GM23338 (cell line): ENCODE measurements around the gene KLHDC8A. TPM values are rescaled to one million over a fixed set of nuclear protein-coding genes. Genes with fewer than 3 reads are reported as not detected.

Experiments used
- ATAC-seq: fragments of 200-7000 bp; cut with Tn5 transposase; 3 replicates; pipeline ENCODE4 v1.9.1; 2020
- DNase-seq: peaks from one replicate; pipeline ENCODE4 v3.0.0-alpha.2; 2015; ENCODE audit warnings: low spot score
- H2AFZ ChIP-seq: fragments of 200-600 bp; sonication (generic); 2 replicates; pipeline ENCODE4 v1.8.0; 2016; ENCODE audit warnings: antibody characterized with exemption, mild to moderate bottlenecking, moderate library complexity
- H3F3A ChIP-seq: fragments of 200-600 bp; sonication (generic); replicated peaks from 2 replicates; pipeline ENCODE4 v1.8.0; 2017; ENCODE audit warnings: antibody characterized with exemption, mixed run types, low read depth
- H3K27ac ChIP-seq: fragments of 200-600 bp; sonication (generic); 2 replicates; pipeline ENCODE4 v1.6.1; 2016; ENCODE audit warnings: low read depth
- H3K27me3 ChIP-seq: fragments of 200-600 bp; sonication (generic); 2 replicates; pipeline ENCODE4 v1.8.0; 2016; ENCODE audit warnings: mild to moderate bottlenecking, mixed run types, moderate library complexity; ENCODE audit not compliant: insufficient read depth
- H3K36me3 ChIP-seq: fragments of 200-600 bp; sonication (generic); 2 replicates; pipeline ENCODE4 v1.8.0; 2016; ENCODE audit warnings: mild to moderate bottlenecking; ENCODE audit not compliant: insufficient read depth
- H3K4me1 ChIP-seq: fragments of 200-600 bp; sonication (generic); 2 replicates; pipeline ENCODE4 v1.8.0; 2016; ENCODE audit warnings: mild to moderate bottlenecking, moderate library complexity; ENCODE audit not compliant: insufficient read depth
- H3K4me2 ChIP-seq: fragments of 200-600 bp; sonication (generic); 2 replicates; pipeline ENCODE4 v1.7.1; 2017; ENCODE audit warnings: mixed run types
- H3K4me3 ChIP-seq: fragments of 200-600 bp; sonication (generic); 2 replicates; pipeline ENCODE4 v1.6.1; 2016; ENCODE audit warnings: mixed run types
- H3K79me2 ChIP-seq: fragments of 200-600 bp; sonication (generic); replicated peaks from 2 replicates; pipeline ENCODE4 v1.8.0; 2017; ENCODE audit warnings: mild to moderate bottlenecking; ENCODE audit not compliant: insufficient read depth
- H3K9me2 ChIP-seq: fragments of 200-600 bp; sonication (generic); 2 replicates; pipeline ENCODE4 v1.8.0; 2017; ENCODE audit not compliant: insufficient read depth
- H4K20me1 ChIP-seq: fragments of 200-600 bp; sonication (generic); replicated peaks from 2 replicates; pipeline ENCODE4 v1.8.0; 2017; ENCODE audit warnings: mild to moderate bottlenecking; ENCODE audit not compliant: insufficient read depth
- H3K27ac Mint-ChIP-seq: 2 replicates; pipeline ENCODE4 v1.8.0; 2020; ENCODE audit warnings: inconsistent platforms, mild to moderate bottlenecking, moderate library complexity, mixed read lengths
- H3K27me3 Mint-ChIP-seq: 3 replicates; pipeline ENCODE4 v1.8.0; 2022; ENCODE audit warnings: low read depth, mild to moderate bottlenecking, moderate library complexity, mixed read lengths, inconsistent platforms; ENCODE audit not compliant: insufficient read depth, poor library complexity
- H3K36me3 Mint-ChIP-seq: 3 replicates; pipeline ENCODE4 v1.8.0; 2021; ENCODE audit warnings: low read depth, mild to moderate bottlenecking, inconsistent platforms, moderate library complexity, mixed read lengths
- H3K4me1 Mint-ChIP-seq: 3 replicates; pipeline ENCODE4 v1.8.0; 2020; ENCODE audit warnings: mild to moderate bottlenecking, inconsistent platforms, mixed read lengths
- H3K4me3 Mint-ChIP-seq: 3 replicates; pipeline ENCODE4 v1.8.0; 2021; ENCODE audit warnings: moderate library complexity, mild to moderate bottlenecking, inconsistent platforms, mixed read lengths
- H3K9me3 Mint-ChIP-seq: 3 replicates; pipeline ENCODE4 v1.8.0; 2020; ENCODE audit warnings: moderate library complexity, mild to moderate bottlenecking, inconsistent platforms, mixed read lengths
- CREB1 ChIP-seq: fragments of 250-450 bp; sonication (Bioruptor Pico); IDR thresholded peaks from 2 replicates; pipeline ENCODE4 v1.5.0; 2020; ENCODE audit warnings: low read depth, mild to moderate bottlenecking, moderate library complexity
- CTCF ChIP-seq, 2 experiments: fragments of 200-600 bp in 1 of 2; sonication (generic) in 1 of 2; conservative IDR thresholded peaks; 2 replicates each; pipeline versions ENCODE4 v1.5.1 to v1.6.1; 2016 to 2017; ENCODE audit warnings: antibody characterized with exemption in 2 of 2, low read depth in 2 of 2, mild to moderate bottlenecking in 2 of 2, moderate library complexity in 1 of 2
- EZH2phosphoT487 ChIP-seq: fragments of 200-600 bp; sonication (generic); IDR thresholded peaks from one replicate; pipeline ENCODE4 v1.8.1; 2018; ENCODE audit warnings: antibody characterized with exemption; ENCODE audit not compliant: unreplicated experiment
- NANOG ChIP-seq: IDR thresholded peaks from 2 replicates; pipeline ENCODE4 v1.6.1; 2016; ENCODE audit warnings: antibody characterized with exemption, borderline replicate concordance
- POLR2AphosphoS5 ChIP-seq: IDR thresholded peaks from 2 replicates; pipeline ENCODE4 v1.6.1; 2016; ENCODE audit warnings: antibody characterized with exemption, low read depth
- STAT1 ChIP-seq: IDR thresholded peaks from one replicate; pipeline ENCODE4 v1.6.1; 2016; ENCODE audit warnings: antibody characterized with exemption; ENCODE audit not compliant: unreplicated experiment
- ZNF114 ChIP-seq: fragments of 250-450 bp; sonication (Bioruptor Pico); IDR thresholded peaks from 2 replicates; pipeline ENCODE4 v1.5.0; 2020; ENCODE audit warnings: mild to moderate bottlenecking, moderate library complexity
- ZNF462 ChIP-seq: fragments of 250-450 bp; sonication (Bioruptor Pico); IDR thresholded peaks from 2 replicates; pipeline ENCODE4 v1.5.0; 2020; ENCODE audit warnings: mild to moderate bottlenecking, moderate library complexity
- polyA plus RNA-seq: library from polyadenylated mRNA; unstranded; fragments of >200 nt; fragmentation: Nextera tagmentation; extraction: Ambion mirVana; gene quantifications from 2 replicates; pipeline ENCODE4 v1.2.1, GENCODE V29; 2016
- total RNA-seq: library from RNA; depleted of rRNA; stranded (reverse); fragments of >200 nt; shearing (Covaris generic); gene quantifications from 2 replicates; pipeline ENCODE4 v1.2.3, GENCODE V29; 2014
- TF ChIP-seq, protein P1 (sequence below): IDR thresholded peaks from one replicate; pipeline ENCODE4 v1.6.1; 2018; ENCODE audit warnings: antibody characterized with exemption; ENCODE audit not compliant: unreplicated experiment

Gene KLHDC8A
- total and polyA plus RNA-seq, 2 experiments from 2014 or later: 1.7 to 2.8 TPM

DNA sequence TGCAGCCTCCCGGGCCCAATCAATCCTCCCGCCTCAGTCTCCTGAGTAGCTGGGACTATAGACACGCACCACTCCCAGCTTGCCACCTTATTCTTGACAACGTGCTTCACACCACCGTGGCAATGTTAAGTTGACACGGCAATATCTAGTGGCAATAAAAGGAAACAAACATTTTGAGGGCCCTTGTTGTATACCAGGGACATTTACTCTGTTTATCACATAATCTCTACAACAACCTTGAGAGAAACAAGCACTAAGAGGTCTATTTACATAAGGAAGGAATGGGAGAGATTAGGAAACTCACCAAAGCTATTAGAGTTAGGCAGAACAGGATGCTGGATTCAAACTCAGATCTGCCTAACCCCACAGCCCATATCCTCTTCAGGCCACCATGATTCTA is 3.1 kb downstream of the KLHDC8A start:
- Histone ChIP-seq H3K4me1 (peaks cover 85% of the 10 kb centered on the region), H3K79me2 (no peaks in the 10 kb centered on the region), H3K4me3 (no peak overlapping the region), H3K9me2 (no peaks in the 10 kb centered on the region), H3K4me2 (no peak overlapping the region), H4K20me1 (no peaks in the 10 kb centered on the region), H3K27ac (no peak overlapping the region), H3F3A (peaks cover 29% of the 10 kb centered on the region), H3K36me3 (no peaks in the 10 kb centered on the region), H2AFZ (peak overlapping the region; percentile 3; the same call in 1 of the 2 replicates), H3K27me3 (no peaks in the 10 kb centered on the region)
- H3K27ac Mint-ChIP-seq: no peak overlapping the region
- no peaks in the 10 kb centered on the region; the same call in 2 of the 3 replicates for H3K9me3 Mint-ChIP-seq
- peaks cover 18% of the 10 kb centered on the region for H3K27me3 Mint-ChIP-seq
- no peak for TF ChIP-seq STAT1
- no peak for TF ChIP-seq CREB1
- TF ChIP-seq, protein P1, sequence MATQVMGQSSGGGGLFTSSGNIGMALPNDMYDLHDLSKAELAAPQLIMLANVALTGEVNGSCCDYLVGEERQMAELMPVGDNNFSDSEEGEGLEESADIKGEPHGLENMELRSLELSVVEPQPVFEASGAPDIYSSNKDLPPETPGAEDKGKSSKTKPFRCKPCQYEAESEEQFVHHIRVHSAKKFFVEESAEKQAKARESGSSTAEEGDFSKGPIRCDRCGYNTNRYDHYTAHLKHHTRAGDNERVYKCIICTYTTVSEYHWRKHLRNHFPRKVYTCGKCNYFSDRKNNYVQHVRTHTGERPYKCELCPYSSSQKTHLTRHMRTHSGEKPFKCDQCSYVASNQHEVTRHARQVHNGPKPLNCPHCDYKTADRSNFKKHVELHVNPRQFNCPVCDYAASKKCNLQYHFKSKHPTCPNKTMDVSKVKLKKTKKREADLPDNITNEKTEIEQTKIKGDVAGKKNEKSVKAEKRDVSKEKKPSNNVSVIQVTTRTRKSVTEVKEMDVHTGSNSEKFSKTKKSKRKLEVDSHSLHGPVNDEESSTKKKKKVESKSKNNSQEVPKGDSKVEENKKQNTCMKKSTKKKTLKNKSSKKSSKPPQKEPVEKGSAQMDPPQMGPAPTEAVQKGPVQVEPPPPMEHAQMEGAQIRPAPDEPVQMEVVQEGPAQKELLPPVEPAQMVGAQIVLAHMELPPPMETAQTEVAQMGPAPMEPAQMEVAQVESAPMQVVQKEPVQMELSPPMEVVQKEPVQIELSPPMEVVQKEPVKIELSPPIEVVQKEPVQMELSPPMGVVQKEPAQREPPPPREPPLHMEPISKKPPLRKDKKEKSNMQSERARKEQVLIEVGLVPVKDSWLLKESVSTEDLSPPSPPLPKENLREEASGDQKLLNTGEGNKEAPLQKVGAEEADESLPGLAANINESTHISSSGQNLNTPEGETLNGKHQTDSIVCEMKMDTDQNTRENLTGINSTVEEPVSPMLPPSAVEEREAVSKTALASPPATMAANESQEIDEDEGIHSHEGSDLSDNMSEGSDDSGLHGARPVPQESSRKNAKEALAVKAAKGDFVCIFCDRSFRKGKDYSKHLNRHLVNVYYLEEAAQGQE: no peak
- no peak for TF ChIP-seq NANOG
- no peak for TF ChIP-seq POLR2AphosphoS5
- TF ChIP-seq ZNF114 (CRISPR knock-in tag): no peak
- TF ChIP-seq CTCF (conservative IDR thresholded peaks at IDR 0.05; ENCODE audit: low read depth in 2 of 2): no peak
- no peak for TF ChIP-seq ZNF462
- TF ChIP-seq EZH2phosphoT487: no peak
- peaks cover 78% of the 10 kb centered on the region for H3K4me1 Mint-ChIP-seq
- no peak for DNase-seq
- no peaks in the 10 kb centered on the region for H3K36me3 Mint-ChIP-seq
- no peak for ATAC-seq
- H3K4me3 Mint-ChIP-seq: no peak overlapping the region
